ENCODE measurements around the gene ADIPOQ. TPM values are rescaled to one million over a fixed set of nuclear protein-coding genes. Genes with fewer than 3 reads are reported as not detected.
"Not testable (repeated sequence)": the region's sequence is repeated elsewhere in the genome, so short reads cannot be mapped to it uniquely, and the experiment has no call there.

Gene ADIPOQ
- total and polyA plus RNA-seq, 5 donors from 2014 or later = not detected

- peaks cover 31% of the 10 kb centered on the region for H3K4me1 ChIP-seq (ENCODE audit: control insufficient read depth, insufficient read depth, low read length, poor library complexity, severe bottlenecking)
- H3K9me3 Mint-ChIP-seq; DNase-seq; H3K36me3 ChIP-seq (ENCODE audit: control insufficient read depth, insufficient read depth, low read length); H3K9me3 ChIP-seq (ENCODE audit: control insufficient read depth in 2 of 2, low read length in 2 of 2); H3K27ac Mint-ChIP-seq; H3K4me3 Mint-ChIP-seq; H3K27me3 Mint-ChIP-seq; H3K27me3 ChIP-seq (ENCODE audit: control insufficient read depth, insufficient read depth, low read length); H3K4me3 ChIP-seq (ENCODE audit: low read depth, low read length); H3K27ac ChIP-seq (ENCODE audit: insufficient read depth, low read length, poor library complexity, severe bottlenecking); ATAC-seq (ENCODE audit: low read depth in 2 of 2); H3K36me3 Mint-ChIP-seq: not testable (repeated sequence)
- peaks cover 31 to 52% (median 38%) of the 10 kb centered on the region in 4 donors for H3K4me1 Mint-ChIP-seq
Observed at GRCh38 chr3:186884868-186885267, 42.4 kb downstream of the ADIPOQ start.

GRCh38 chr3:186886202-186886981 lies 43.9 kb downstream of the ADIPOQ start:
- no peaks in the 10 kb centered on the region for H3K27me3 ChIP-seq (ENCODE audit: control insufficient read depth, insufficient read depth, low read length)
- H3K4me3 Mint-ChIP-seq = no peak overlapping the region
- peaks cover 0 to 3% (median 0%) of the 10 kb centered on the region in 7 donors for H3K9me3 Mint-ChIP-seq
- no peaks in the 10 kb centered on the region for H3K9me3 ChIP-seq (ENCODE audit: control insufficient read depth in 2 of 2, low read length in 2 of 2)
- H3K36me3 ChIP-seq (ENCODE audit: control insufficient read depth, insufficient read depth, low read length) = no peaks in the 10 kb centered on the region
- peaks cover 5% of the 10 kb centered on the region for H3K27me3 Mint-ChIP-seq
- peak overlapping the region in 1 of 3 donors; percentile 7 for H3K27ac Mint-ChIP-seq
- ATAC-seq (ENCODE audit: low read depth in 2 of 2) (no peak), DNase-seq (no peak)
- H3K4me3 ChIP-seq (ENCODE audit: low read depth, low read length) = no peak overlapping the region
- no peak overlapping the region for H3K27ac ChIP-seq (ENCODE audit: insufficient read depth, low read length, poor library complexity, severe bottlenecking)
- no peaks in the 10 kb centered on the region for H3K36me3 Mint-ChIP-seq
- peaks cover 20% of the 10 kb centered on the region for H3K4me1 ChIP-seq (ENCODE audit: control insufficient read depth, insufficient read depth, low read length, poor library complexity, severe bottlenecking)
- H3K4me1 Mint-ChIP-seq = peaks cover 19 to 41% (median 27%) of the 10 kb centered on the region in 4 donors

GRCh38 chr3:186887507-186887938 lies 45.0 kb downstream of the ADIPOQ start:
- not testable (repeated sequence) for H3K27ac ChIP-seq (ENCODE audit: insufficient read depth, low read length, poor library complexity, severe bottlenecking); H3K4me3 ChIP-seq (ENCODE audit: low read depth, low read length); H3K27ac Mint-ChIP-seq; H3K36me3 Mint-ChIP-seq; H3K9me3 Mint-ChIP-seq; ATAC-seq (ENCODE audit: low read depth in 2 of 2); H3K36me3 ChIP-seq (ENCODE audit: control insufficient read depth, insufficient read depth, low read length); H3K9me3 ChIP-seq (ENCODE audit: control insufficient read depth in 2 of 2, low read length in 2 of 2); H3K27me3 Mint-ChIP-seq; DNase-seq; H3K4me3 Mint-ChIP-seq; H3K27me3 ChIP-seq (ENCODE audit: control insufficient read depth, insufficient read depth, low read length)
- peaks cover 13% of the 10 kb centered on the region for H3K4me1 ChIP-seq (ENCODE audit: control insufficient read depth, insufficient read depth, low read length, poor library complexity, severe bottlenecking)
- peaks cover 11 to 30% (median 21%) of the 10 kb centered on the region in 4 donors for H3K4me1 Mint-ChIP-seq

GRCh38 chr3:186888569-186888968 lies 46.1 kb downstream of the ADIPOQ start:
- H3K9me3 ChIP-seq (ENCODE audit: control insufficient read depth in 2 of 2, low read length in 2 of 2) = no peaks in the 10 kb centered on the region
- peaks cover 5% of the 10 kb centered on the region for H3K4me1 ChIP-seq (ENCODE audit: control insufficient read depth, insufficient read depth, low read length, poor library complexity, severe bottlenecking)
- no peak for ATAC-seq (ENCODE audit: low read depth in 2 of 2)
- no peak overlapping the region for H3K4me3 ChIP-seq (ENCODE audit: low read depth, low read length)
- no peaks in the 10 kb centered on the region for H3K36me3 ChIP-seq (ENCODE audit: control insufficient read depth, insufficient read depth, low read length)
- Mint-ChIP-seq H3K27me3 (peaks cover 5% of the 10 kb centered on the region), H3K4me3 (no peak overlapping the region), H3K4me1 (peaks cover 3 to 19% (median 13%) of the 10 kb centered on the region in 4 donors), H3K36me3 (no peaks in the 10 kb centered on the region), H3K9me3 (peaks cover 0 to 2% (median 0%) of the 10 kb centered on the region in 7 donors), H3K27ac (peak overlapping the region in 1 of 3 donors; percentile 2)
- H3K27me3 ChIP-seq (ENCODE audit: control insufficient read depth, insufficient read depth, low read length) = no peaks in the 10 kb centered on the region
- H3K27ac ChIP-seq (ENCODE audit: insufficient read depth, low read length, poor library complexity, severe bottlenecking) = no peak overlapping the region
- no peak for DNase-seq

GRCh38 chr3:186889698-186890097 lies 47.2 kb downstream of the ADIPOQ start:
- not testable (repeated sequence) for H3K27ac ChIP-seq (ENCODE audit: insufficient read depth, low read length, poor library complexity, severe bottlenecking); H3K27me3 ChIP-seq (ENCODE audit: control insufficient read depth, insufficient read depth, low read length); H3K36me3 ChIP-seq (ENCODE audit: control insufficient read depth, insufficient read depth, low read length); H3K36me3 Mint-ChIP-seq; H3K4me3 ChIP-seq (ENCODE audit: low read depth, low read length); ATAC-seq (ENCODE audit: low read depth in 2 of 2); H3K4me3 Mint-ChIP-seq; H3K9me3 Mint-ChIP-seq; H3K9me3 ChIP-seq (ENCODE audit: control insufficient read depth in 2 of 2, low read length in 2 of 2); H3K4me1 ChIP-seq (ENCODE audit: control insufficient read depth, insufficient read depth, low read length, poor library complexity, severe bottlenecking); DNase-seq; H3K27me3 Mint-ChIP-seq
- H3K27ac Mint-ChIP-seq = peak overlapping the region in 1 of 3 donors; percentile 92
- H3K4me1 Mint-ChIP-seq = peaks cover 0 to 15% (median 9%) of the 10 kb centered on the region in 4 donors

GRCh38 chr3:186890911-186891310 lies 48.4 kb downstream of the ADIPOQ start:
- Mint-ChIP-seq H3K4me3 (no peak overlapping the region), H3K27me3 (peaks cover 5% of the 10 kb centered on the region), H3K9me3 (peaks cover 0 to 2% (median 0%) of the 10 kb centered on the region in 7 donors), H3K27ac (no peak overlapping the region), H3K4me1 (peaks cover 0 to 11% (median 8%) of the 10 kb centered on the region in 4 donors), H3K36me3 (no peaks in the 10 kb centered on the region)
- H3K36me3 ChIP-seq (ENCODE audit: control insufficient read depth, insufficient read depth, low read length) = no peaks in the 10 kb centered on the region
- no peak overlapping the region for H3K27ac ChIP-seq (ENCODE audit: insufficient read depth, low read length, poor library complexity, severe bottlenecking)
- no peaks in the 10 kb centered on the region for H3K9me3 ChIP-seq (ENCODE audit: control insufficient read depth in 2 of 2, low read length in 2 of 2)
- no peak overlapping the region for H3K4me3 ChIP-seq (ENCODE audit: low read depth, low read length)
- no peak for DNase-seq
- no peak for ATAC-seq (ENCODE audit: low read depth in 2 of 2)
- no peaks in the 10 kb centered on the region for H3K4me1 ChIP-seq (ENCODE audit: control insufficient read depth, insufficient read depth, low read length, poor library complexity, severe bottlenecking)
- H3K27me3 ChIP-seq (ENCODE audit: control insufficient read depth, insufficient read depth, low read length) = no peaks in the 10 kb centered on the region

- H3K4me3 ChIP-seq (ENCODE audit: low read depth, low read length) = not testable (repeated sequence)
Observed at GRCh38 chr3:186893071-186893470, 50.6 kb downstream of the ADIPOQ start.

GRCh38 chr3:186895406-186895805 lies 52.9 kb downstream of the ADIPOQ start:
- Histone ChIP-seq H3K27ac (ENCODE audit: insufficient read depth, low read length, poor library complexity, severe bottlenecking) (no peak overlapping the region), H3K4me1 (ENCODE audit: control insufficient read depth, insufficient read depth, low read length, poor library complexity, severe bottlenecking) (peaks cover under 1% of the 10 kb centered on the region), H3K4me3 (ENCODE audit: low read depth, low read length) (no peak overlapping the region), H3K27me3 (ENCODE audit: control insufficient read depth, insufficient read depth, low read length) (no peaks in the 10 kb centered on the region), H3K36me3 (ENCODE audit: control insufficient read depth, insufficient read depth, low read length) (no peaks in the 10 kb centered on the region), H3K9me3 (ENCODE audit: control insufficient read depth in 2 of 2, low read length in 2 of 2) (no peaks in the 10 kb centered on the region)
- peaks cover 0 to 2% (median 0%) of the 10 kb centered on the region in 7 donors for H3K9me3 Mint-ChIP-seq
- no peaks in the 10 kb centered on the region for H3K36me3 Mint-ChIP-seq
- H3K27me3 Mint-ChIP-seq = no peaks in the 10 kb centered on the region
- H3K4me3 Mint-ChIP-seq = peak overlapping the region in 1 of 4 donors; percentile 11
- peaks cover 0 to 15% (median 8%) of the 10 kb centered on the region in 4 donors for H3K4me1 Mint-ChIP-seq
- ATAC-seq (ENCODE audit: low read depth in 2 of 2) (no peak), DNase-seq (no peak)
- peak overlapping the region in 1 of 3 donors; percentile 4 for H3K27ac Mint-ChIP-seq

More at GRCh38 chr3:186893071-186893470, 50.6 kb downstream of the ADIPOQ start:
- not testable (repeated sequence) for H3K27ac Mint-ChIP-seq; DNase-seq; H3K36me3 Mint-ChIP-seq; H3K9me3 ChIP-seq (ENCODE audit: control insufficient read depth in 2 of 2, low read length in 2 of 2); H3K9me3 Mint-ChIP-seq; H3K27me3 ChIP-seq (ENCODE audit: control insufficient read depth, insufficient read depth, low read length); H3K27ac ChIP-seq (ENCODE audit: insufficient read depth, low read length, poor library complexity, severe bottlenecking); H3K36me3 ChIP-seq (ENCODE audit: control insufficient read depth, insufficient read depth, low read length); H3K4me1 ChIP-seq (ENCODE audit: control insufficient read depth, insufficient read depth, low read length, poor library complexity, severe bottlenecking); ATAC-seq (ENCODE audit: low read depth in 2 of 2); H3K27me3 Mint-ChIP-seq; H3K4me3 Mint-ChIP-seq
- peaks cover 0 to 12% (median 4%) of the 10 kb centered on the region in 4 donors for H3K4me1 Mint-ChIP-seq

All from CD4-positive, CD25-positive, alpha-beta regulatory T cell (primary cell).